DND-41 (cell line): ENCODE data around the gene C19orf47.

Experiments
- ATAC-seq: fragments of 200-7000 bp; cut with Tn5 transposase; 3 replicates; pipeline ENCODE4 v1.9.1; 2021; ENCODE audit warnings: low read depth; ENCODE audit not compliant: insufficient read depth
- DNase-seq: peaks from one replicate; pipeline ENCODE4 v3.0.0-alpha.2; 2020
- H2AFZ ChIP-seq: 2 replicates; pipeline ENCODE4 v1.6.0; 2012; ENCODE audit warnings: low read depth, low read length
- H3K27ac ChIP-seq: 2 replicates; pipeline ENCODE4 v1.5.1; 2012; ENCODE audit warnings: low read length, inconsistent platforms
- H3K27me3 ChIP-seq: fragments of 200-600 bp; sonication (generic); 2 replicates; pipeline ENCODE4 v1.6.0; 2012; ENCODE audit warnings: low read length, mild to moderate bottlenecking, inconsistent platforms; ENCODE audit not compliant: insufficient read depth, poor library complexity
- H3K36me3 ChIP-seq: 2 replicates; pipeline ENCODE4 v1.5.1; 2012; ENCODE audit warnings: low read length, inconsistent platforms; ENCODE audit not compliant: insufficient read depth
- H3K4me1 ChIP-seq: 2 replicates; pipeline ENCODE4 v1.5.1; 2012; ENCODE audit warnings: mild to moderate bottlenecking, low read length; ENCODE audit not compliant: insufficient read depth
- H3K4me2 ChIP-seq: 2 replicates; pipeline ENCODE4 v1.6.0; 2012; ENCODE audit warnings: mild to moderate bottlenecking, moderate library complexity, low read length, inconsistent platforms; ENCODE audit not compliant: insufficient read depth
- H3K4me3 ChIP-seq, 2 experiments: fragments of 200-600 bp in 1 of 2; shearing (Covaris generic) in 1 of 2; 2 replicates each; pipeline ENCODE4 v1.5.1; 2012 to 2016; ENCODE audit warnings: inconsistent platforms in 2 of 2, low read length in 2 of 2, mild to moderate bottlenecking in 2 of 2, low read depth in 1 of 2, moderate library complexity in 1 of 2
- H3K79me2 ChIP-seq: 2 replicates; pipeline ENCODE4 v1.6.0; 2012; ENCODE audit warnings: low read length, inconsistent platforms; ENCODE audit not compliant: insufficient read depth
- H3K9ac ChIP-seq: 2 replicates; pipeline ENCODE4 v1.6.0; 2012; ENCODE audit warnings: low read depth, mild to moderate bottlenecking, inconsistent platforms, low read length, moderate library complexity
- H3K9me3 ChIP-seq: 2 replicates; pipeline ENCODE4 v1.5.1; 2012; ENCODE audit warnings: low read length, moderate library complexity, mild to moderate bottlenecking, inconsistent platforms; ENCODE audit not compliant: insufficient read depth, severe bottlenecking
- H4K20me1 ChIP-seq: 2 replicates; pipeline ENCODE4 v1.6.0; 2012; ENCODE audit warnings: low read length; ENCODE audit not compliant: insufficient read depth
- EZH2 ChIP-seq: IDR thresholded peaks from 3 replicates; pipeline ENCODE4 v1.6.1; 2012; ENCODE audit warnings: borderline replicate concordance, low read depth, mild to moderate bottlenecking, moderate library complexity, low read length, inconsistent platforms; ENCODE audit not compliant: severe bottlenecking
- TF ChIP-seq, protein P1 (sequence below): IDR thresholded peaks from 2 replicates; pipeline ENCODE4 v1.5.1; 2012; ENCODE audit warnings: borderline replicate concordance, low read length, moderate library complexity, mild to moderate bottlenecking; ENCODE audit not compliant: poor library complexity, severe bottlenecking; ENCODE audit errors: extremely low read depth

C19orf47 gene

DNA sequence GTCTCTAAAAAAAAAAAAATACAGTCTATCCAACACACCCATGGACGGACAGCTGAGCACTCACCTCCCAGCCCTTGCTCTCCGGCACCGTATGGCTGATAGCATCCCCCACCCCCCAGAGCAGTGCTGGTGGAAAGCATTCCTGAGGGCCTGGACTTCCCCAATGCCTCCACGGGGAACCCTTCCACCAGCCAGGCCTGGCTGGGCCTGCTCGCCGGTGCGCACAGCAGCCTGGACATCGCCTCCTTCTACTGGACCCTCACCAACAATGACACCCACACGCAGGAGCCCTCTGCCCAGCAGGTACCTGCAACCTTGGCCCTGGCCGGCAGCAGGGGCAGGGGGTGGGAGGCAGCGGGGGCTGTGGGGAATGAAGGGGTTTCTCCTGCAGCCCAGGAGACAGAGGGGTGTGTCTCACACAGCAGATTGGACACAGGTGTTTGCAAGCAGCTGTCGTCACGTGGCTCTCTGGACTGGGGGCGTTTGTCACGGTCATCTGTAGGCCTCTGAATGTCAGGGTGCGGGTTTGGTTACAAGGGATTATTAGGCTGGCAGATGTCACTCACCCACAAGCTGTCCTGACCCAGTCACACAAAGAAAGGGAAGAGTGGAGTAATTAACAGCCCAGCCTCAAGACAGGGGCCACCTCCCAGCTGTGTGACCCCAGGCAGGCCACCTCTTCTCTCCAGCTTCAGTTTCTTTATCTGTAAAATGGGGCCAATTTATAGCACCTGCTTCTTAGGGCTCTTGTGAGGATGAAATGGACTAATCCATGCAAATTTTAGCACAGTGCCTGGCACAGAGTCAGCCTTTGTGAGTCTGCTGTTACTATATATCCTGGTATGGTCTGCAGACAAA lies 19.6 kb upstream of the C19orf47 start:
- H3K4me2 ChIP-seq = no peak overlapping the region
- H4K20me1 ChIP-seq = no peaks in the 10 kb centered on the region
- no peaks in the 10 kb centered on the region for H3K9me3 ChIP-seq
- peaks cover 24% of the 10 kb centered on the region for H3K36me3 ChIP-seq
- no peaks in the 10 kb centered on the region for H3K27me3 ChIP-seq
- H3K79me2 ChIP-seq = no peaks in the 10 kb centered on the region
- no peak for ATAC-seq
- H3K27ac ChIP-seq = no peak overlapping the region
- no peaks in the 10 kb centered on the region for H3K4me1 ChIP-seq
- no peak for TF ChIP-seq EZH2
- no peak overlapping the region for H3K9ac ChIP-seq
- no peak overlapping the region for H2AFZ ChIP-seq
- no peak for DNase-seq
- H3K4me3 ChIP-seq = no peak overlapping the region

DNA sequence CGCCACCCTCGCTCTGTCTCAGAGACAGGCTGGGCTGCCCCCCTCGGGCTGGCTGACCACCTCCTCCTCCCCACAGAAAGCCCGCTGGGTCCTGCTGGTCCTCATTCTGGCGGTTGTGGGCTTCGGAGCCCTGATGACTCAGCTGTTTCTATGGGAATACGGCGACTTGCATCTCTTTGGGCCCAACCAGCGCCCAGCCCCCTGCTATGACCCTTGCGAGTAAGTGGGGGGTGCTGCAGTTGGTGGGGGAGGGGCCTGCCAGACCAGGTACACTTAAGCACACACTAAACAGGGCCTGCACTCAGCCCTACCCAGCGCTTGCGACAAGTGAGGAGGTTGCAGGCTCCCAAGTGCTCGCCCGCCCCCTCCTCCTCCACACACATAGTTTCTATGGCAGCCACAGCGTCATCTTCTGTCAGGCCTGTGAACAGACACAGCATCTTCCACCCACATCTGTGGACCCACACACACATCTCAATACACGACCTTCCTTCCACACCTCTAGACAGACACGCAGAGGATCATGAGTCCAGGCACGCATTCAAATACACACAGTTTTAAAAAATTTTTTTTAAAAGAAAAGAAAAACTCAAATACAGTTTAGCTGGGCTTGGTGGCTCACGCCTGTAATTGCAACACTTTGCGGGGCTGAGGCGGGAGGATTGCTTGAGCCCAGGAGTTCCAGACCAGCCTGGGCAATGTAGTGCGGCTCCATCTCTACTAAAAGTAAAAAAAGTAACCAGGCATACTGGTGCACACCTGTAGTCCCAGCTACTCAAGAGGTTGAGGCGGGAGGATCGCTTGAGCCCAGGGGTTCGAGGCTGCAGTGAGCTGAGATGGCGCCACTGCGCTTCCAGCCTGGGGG lies 18.7 kb upstream of the C19orf47 start:
- no peak overlapping the region for H3K4me2 ChIP-seq
- H3K27me3 ChIP-seq = no peaks in the 10 kb centered on the region
- TF ChIP-seq, protein P1, sequence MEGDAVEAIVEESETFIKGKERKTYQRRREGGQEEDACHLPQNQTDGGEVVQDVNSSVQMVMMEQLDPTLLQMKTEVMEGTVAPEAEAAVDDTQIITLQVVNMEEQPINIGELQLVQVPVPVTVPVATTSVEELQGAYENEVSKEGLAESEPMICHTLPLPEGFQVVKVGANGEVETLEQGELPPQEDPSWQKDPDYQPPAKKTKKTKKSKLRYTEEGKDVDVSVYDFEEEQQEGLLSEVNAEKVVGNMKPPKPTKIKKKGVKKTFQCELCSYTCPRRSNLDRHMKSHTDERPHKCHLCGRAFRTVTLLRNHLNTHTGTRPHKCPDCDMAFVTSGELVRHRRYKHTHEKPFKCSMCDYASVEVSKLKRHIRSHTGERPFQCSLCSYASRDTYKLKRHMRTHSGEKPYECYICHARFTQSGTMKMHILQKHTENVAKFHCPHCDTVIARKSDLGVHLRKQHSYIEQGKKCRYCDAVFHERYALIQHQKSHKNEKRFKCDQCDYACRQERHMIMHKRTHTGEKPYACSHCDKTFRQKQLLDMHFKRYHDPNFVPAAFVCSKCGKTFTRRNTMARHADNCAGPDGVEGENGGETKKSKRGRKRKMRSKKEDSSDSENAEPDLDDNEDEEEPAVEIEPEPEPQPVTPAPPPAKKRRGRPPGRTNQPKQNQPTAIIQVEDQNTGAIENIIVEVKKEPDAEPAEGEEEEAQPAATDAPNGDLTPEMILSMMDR = no peak
- TF ChIP-seq EZH2 = no peak
- H3K9ac ChIP-seq = no peak overlapping the region
- no peak overlapping the region for H3K27ac ChIP-seq
- H3K4me1 ChIP-seq = no peaks in the 10 kb centered on the region
- DNase-seq = no peak
- no peak overlapping the region for H2AFZ ChIP-seq
- H3K4me3 ChIP-seq = no peak overlapping the region
- peaks cover 18% of the 10 kb centered on the region for H3K36me3 ChIP-seq
- ATAC-seq = no peak
- H3K79me2 ChIP-seq = no peaks in the 10 kb centered on the region
- no peaks in the 10 kb centered on the region for H4K20me1 ChIP-seq
- no peaks in the 10 kb centered on the region for H3K9me3 ChIP-seq

DNA sequence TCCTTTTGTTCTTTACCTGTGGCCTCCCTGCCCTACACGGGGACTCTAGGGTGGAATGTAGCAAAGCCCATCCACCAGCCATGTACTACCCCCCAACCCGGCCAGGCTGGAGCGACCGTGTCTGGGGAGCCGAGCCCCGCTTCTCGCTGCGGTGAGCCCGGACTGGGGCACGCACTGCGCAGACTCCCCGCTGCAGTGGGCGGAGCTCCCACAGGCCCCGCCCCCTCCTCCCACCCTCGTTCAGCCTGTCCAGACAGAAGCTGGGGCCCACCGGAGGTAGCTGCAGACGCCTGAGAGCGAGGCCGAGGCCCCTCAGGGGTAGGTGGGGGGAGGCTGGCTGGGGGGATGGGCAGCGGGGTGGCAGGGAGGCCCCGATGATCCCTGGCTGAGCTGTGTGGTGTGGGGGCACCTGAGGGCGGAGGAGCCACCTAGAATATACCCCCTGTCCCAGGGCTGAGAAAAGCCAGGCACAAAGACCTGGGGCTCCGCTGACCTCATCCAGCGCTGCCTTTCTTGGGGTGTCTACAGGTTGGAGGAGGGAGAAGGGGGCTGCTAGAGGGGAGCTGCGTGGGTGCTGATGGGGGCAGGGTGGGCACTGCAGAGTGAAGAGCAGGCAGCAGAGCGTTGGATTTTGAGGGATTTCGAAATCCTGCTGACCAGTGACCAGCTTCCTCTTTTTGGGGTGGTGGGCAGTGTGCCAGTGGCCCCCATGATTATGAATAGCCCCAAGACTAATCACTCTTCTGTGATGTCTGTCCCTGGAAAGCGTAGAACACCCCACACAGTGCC lies 17.6 kb upstream of the C19orf47 start:
- no peak overlapping the region for H2AFZ ChIP-seq
- peaks cover 13% of the 10 kb centered on the region for H3K36me3 ChIP-seq
- no peaks in the 10 kb centered on the region for H3K79me2 ChIP-seq
- no peak overlapping the region for H3K4me3 ChIP-seq
- no peaks in the 10 kb centered on the region for H3K9me3 ChIP-seq
- TF ChIP-seq EZH2 = no peak
- TF ChIP-seq, protein P1 = no peak
- no peak overlapping the region for H3K27ac ChIP-seq
- no peaks in the 10 kb centered on the region for H3K27me3 ChIP-seq
- H3K4me1 ChIP-seq = no peaks in the 10 kb centered on the region
- no peak overlapping the region for H3K9ac ChIP-seq
- ATAC-seq (no peak), DNase-seq (no peak)
- H4K20me1 ChIP-seq = no peaks in the 10 kb centered on the region
- H3K4me2 ChIP-seq = no peak overlapping the region
